GM19328 (cell line): ENCODE results near the gene RABIF.
"Not testable (repeated sequence)": the region's sequence is repeated elsewhere in the genome, so short reads cannot be mapped to it uniquely, and the experiment has no call there.

Source experiments
- ATAC-seq: cut with Tn5 transposase; IDR thresholded peaks from one replicate; pipeline ENCODE4 v1.9.1; 2021; ENCODE audit warnings: mild to moderate bottlenecking, moderate library complexity; ENCODE audit not compliant: unreplicated experiment

Gene RABIF

GRCh38 chr1:202888531-202889360, at the start of gene RABIF:
Gene RABIF, minus strand, starts transcription at chr1:202889149. Its CDS starts 51 bp downstream, at chr1:202889098.
- ATAC-seq: peak; percentile 83

GRCh38 chr1:202938287-202938925, 49.5 kb upstream of the RABIF start:
- ATAC-seq: no peak

GRCh38 chr1:202936409-202936808, 47.5 kb upstream of the RABIF start:
- ATAC-seq: not testable (repeated sequence)

GRCh38 chr1:202935844-202936243, 46.9 kb upstream of the RABIF start:
- no peak for ATAC-seq

GRCh38 chr1:202934755-202935154, 45.8 kb upstream of the RABIF start:
- ATAC-seq: no peak

GRCh38 chr1:202932476-202932875, 43.5 kb upstream of the RABIF start:
- ATAC-seq: no peak

- ATAC-seq: peak; percentile 91
Observed at GRCh38 chr1:202926581-202927491, 37.9 kb upstream of the RABIF start, which contains the start of gene KLHL12. Gene KLHL12, minus strand, starts transcription at chr1:202927234. Its CDS starts 2,072 bp downstream, at chr1:202925162.

GRCh38 chr1:202923533-202923932, 34.6 kb upstream of the RABIF start:
- no peak for ATAC-seq

- no peak for ATAC-seq
Observed at GRCh38 chr1:202919615-202920014, 30.7 kb upstream of the RABIF start.

GRCh38 chr1:202915146-202915545, 26.2 kb upstream of the RABIF start:
- no peak for ATAC-seq

- not testable (repeated sequence) for ATAC-seq
Observed at GRCh38 chr1:202912476-202912875, 23.5 kb upstream of the RABIF start.

GRCh38 chr1:202909494-202909893, 20.5 kb upstream of the RABIF start:
- ATAC-seq: no peak

GRCh38 chr1:202908998-202909397, 20.0 kb upstream of the RABIF start:
- ATAC-seq: no peak

- ATAC-seq: no peak
Observed at GRCh38 chr1:202905331-202905730, 16.4 kb upstream of the RABIF start.

GRCh38 chr1:202903808-202904207, 14.9 kb upstream of the RABIF start:
- not testable (repeated sequence) for ATAC-seq

- ATAC-seq: no peak
Observed at GRCh38 chr1:202901555-202901954, 12.6 kb upstream of the RABIF start.

GRCh38 chr1:202892501-202892900, 3.6 kb upstream of the RABIF start:
- no peak for ATAC-seq

- no peak for ATAC-seq
Observed at GRCh38 chr1:202890392-202890791, 1.4 kb upstream of the RABIF start.

- no peak for ATAC-seq
Observed at GRCh38 chr1:202888221-202888530, 773 bp downstream of the RABIF start.

- no peak for ATAC-seq
Observed at GRCh38 chr1:202880961-202881460, 7.9 kb downstream of the RABIF start.

- ATAC-seq: no peak
Observed at GRCh38 chr1:202880062-202880461, 8.9 kb downstream of the RABIF start.
